Large intestine (tissue), 3 donors: Measurements from ENCODE around the gene SCT. TPM values are rescaled to one million over a fixed set of nuclear protein-coding genes. Genes with fewer than 3 reads are reported as not detected.

Experiments used
- DNase-seq, 2 donors: peaks; one replicate each; pipeline versions ENCODE4 v3.0.0 to v3.0.0-alpha.2; 2013
- H3K27ac ChIP-seq: one replicate; pipeline ENCODE4 v1.5.1; 2013; ENCODE audit warnings: low read length
- H3K27me3 ChIP-seq: 2 replicates; pipeline ENCODE4 v1.6.1; 2013; ENCODE audit warnings: low read length; ENCODE audit not compliant: control insufficient read depth, insufficient read depth
- H3K36me3 ChIP-seq: 2 replicates; pipeline ENCODE4 v1.6.1; 2013; ENCODE audit warnings: low read length; ENCODE audit not compliant: control insufficient read depth, insufficient read depth
- H3K4me1 ChIP-seq: one replicate; pipeline ENCODE4 v1.6.1; 2013; ENCODE audit warnings: low read length; ENCODE audit not compliant: control insufficient read depth, insufficient read depth
- H3K4me3 ChIP-seq: one replicate; pipeline ENCODE4 v1.5.1; 2013; ENCODE audit warnings: low read length
- H3K9me3 ChIP-seq: one replicate; pipeline ENCODE4 v1.6.1; 2013; ENCODE audit warnings: mild to moderate bottlenecking, low read depth, low read length, moderate library complexity; ENCODE audit not compliant: control insufficient read depth
- WGBS: methylation state at CpG from one replicate; pipeline ENCODE4 v1.1.5; 2013; ENCODE audit warnings: low lambda C conversion rate; ENCODE audit not compliant: insufficient coverage; 5-methylcytosine and 5-hydroxymethylcytosine counted together
- polyA plus RNA-seq: library from polyadenylated mRNA; unstranded; fragments of 120-200 nt; gene quantifications from one replicate; pipeline ENCODE4 v1.2.1, GENCODE V29; 2013

SCT gene
- polyA plus RNA-seq, 1 donor = 131 TPM

- H3K9me3 ChIP-seq = no peaks in the 10 kb centered on the region
- H3K27me3 ChIP-seq = no peaks in the 10 kb centered on the region
- peaks cover 28% of the 10 kb centered on the region for H3K4me1 ChIP-seq
- no CpG with 5 or more reads among the region's 32 CpGs for WGBS
- peak overlapping the region; percentile 91 for H3K27ac ChIP-seq
- peaks cover 79% of the 10 kb centered on the region for H3K36me3 ChIP-seq
- DNase-seq = no peak
- no peak overlapping the region for H3K4me3 ChIP-seq
Observed at GRCh38 chr11:586376-587316, 40.3 kb downstream of the SCT start.

- Histone ChIP-seq H3K27ac (no peak overlapping the region), H3K9me3 (no peaks in the 10 kb centered on the region), H3K4me1 (peaks cover 47% of the 10 kb centered on the region), H3K4me3 (no peak overlapping the region), H3K36me3 (peaks cover 63% of the 10 kb centered on the region), H3K27me3 (no peaks in the 10 kb centered on the region)
- WGBS = no CpG with 5 or more reads among the region's 10 CpGs
- no peak for DNase-seq
Observed at GRCh38 chr11:584287-584686, 42.7 kb downstream of the SCT start.

- no peak overlapping the region for H3K4me3 ChIP-seq
- no peak for DNase-seq
- peaks cover 45% of the 10 kb centered on the region for H3K4me1 ChIP-seq
- WGBS = no CpG with 5 or more reads among the region's 17 CpGs
- peaks cover 38% of the 10 kb centered on the region for H3K36me3 ChIP-seq
- H3K27ac ChIP-seq = no peak overlapping the region
- no peaks in the 10 kb centered on the region for H3K9me3 ChIP-seq
- no peaks in the 10 kb centered on the region for H3K27me3 ChIP-seq
Observed at GRCh38 chr11:581752-582151, 45.2 kb downstream of the SCT start.

GRCh38 chr11:581342-581741 lies 45.6 kb downstream of the SCT start:
- H3K27me3 ChIP-seq = no peaks in the 10 kb centered on the region
- peaks cover 41% of the 10 kb centered on the region for H3K4me1 ChIP-seq
- no peaks in the 10 kb centered on the region for H3K9me3 ChIP-seq
- H3K27ac ChIP-seq = peak overlapping the region; percentile 93
- no peak for DNase-seq
- no peak overlapping the region for H3K4me3 ChIP-seq
- H3K36me3 ChIP-seq = peaks cover 34% of the 10 kb centered on the region
- 82% methylated on average over 2 of the region's 14 CpGs for WGBS

- Histone ChIP-seq H3K27ac (peak overlapping the region; percentile 98), H3K27me3 (peaks cover 5% of the 10 kb centered on the region), H3K4me1 (peaks cover 38% of the 10 kb centered on the region), H3K4me3 (no peak overlapping the region), H3K9me3 (no peaks in the 10 kb centered on the region), H3K36me3 (peaks cover 30% of the 10 kb centered on the region)
- no CpG with 5 or more reads among the region's 20 CpGs for WGBS
- peak; percentile 88 to 95 for DNase-seq
Observed at GRCh38 chr11:579830-580601, 47.0 kb downstream of the SCT start.

- peak; percentile 45 to 62 for DNase-seq
- Histone ChIP-seq H3K4me3 (peak overlapping the region; percentile 99), H3K9me3 (no peaks in the 10 kb centered on the region), H3K27me3 (peaks cover 15% of the 10 kb centered on the region), H3K27ac (peak overlapping the region; percentile 98), H3K36me3 (peaks cover 21% of the 10 kb centered on the region), H3K4me1 (peaks cover 49% of the 10 kb centered on the region)
- WGBS = no CpG with 5 or more reads among the region's 21 CpGs
Observed at GRCh38 chr11:578276-579035, 48.5 kb downstream of the SCT start.

GRCh38 chr11:577611-577894 lies 49.4 kb downstream of the SCT start:
- Histone ChIP-seq H3K9me3 (no peaks in the 10 kb centered on the region), H3K4me3 (peak overlapping the region; percentile 99), H3K27me3 (peaks cover 20% of the 10 kb centered on the region), H3K27ac (peak overlapping the region; percentile 98), H3K36me3 (peaks cover 13% of the 10 kb centered on the region), H3K4me1 (peaks cover 54% of the 10 kb centered on the region)
- no CpG with 5 or more reads among the region's 6 CpGs for WGBS
- no peak for DNase-seq

GRCh38 chr11:576811-577610 lies 50.0 kb downstream of the SCT start:
- Histone ChIP-seq H3K4me1 (peaks cover 54% of the 10 kb centered on the region), H3K27ac (peak overlapping the region; percentile 98), H3K9me3 (no peaks in the 10 kb centered on the region), H3K27me3 (peaks cover 20% of the 10 kb centered on the region), H3K4me3 (peak overlapping the region; percentile 99), H3K36me3 (peaks cover 9% of the 10 kb centered on the region)
- peak in 1 of 2 donors; percentile 58 for DNase-seq
- WGBS = 0% methylated on average over 3 of the region's 48 CpGs
